Measurements from ENCODE around the gene SPSB4. TPM values are rescaled to one million over a fixed set of nuclear protein-coding genes. Genes with fewer than 3 reads are reported as not detected.

The SPSB4 gene
- total and polyA plus RNA-seq, 2 of the 8 experiments (the other 6 are each of a cell fraction or from before 2014, with no cell fraction given), result 15.1 to 17.2 TPM

GRCh38 chr3:141100531-141101320 lies 49.6 kb downstream of the SPSB4 start (continued):
- TF ChIP-seq, protein P1, sequence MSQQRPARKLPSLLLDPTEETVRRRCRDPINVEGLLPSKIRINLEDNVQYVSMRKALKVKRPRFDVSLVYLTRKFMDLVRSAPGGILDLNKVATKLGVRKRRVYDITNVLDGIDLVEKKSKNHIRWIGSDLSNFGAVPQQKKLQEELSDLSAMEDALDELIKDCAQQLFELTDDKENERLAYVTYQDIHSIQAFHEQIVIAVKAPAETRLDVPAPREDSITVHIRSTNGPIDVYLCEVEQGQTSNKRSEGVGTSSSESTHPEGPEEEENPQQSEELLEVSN (IDR thresholded peaks at IDR 0.05), result no peak

Measured in H1 (cell line).